Breast epithelium (tissue), 3 donors: ENCODE results near the gene AFF3.

ENCODE experiments used
- CTCF ChIP-seq, 3 donors: fragments of 450-650 bp; IDR thresholded peaks; one replicate each; pipeline ENCODE4 v1.5.1; 2016 to 2017; ENCODE audit warnings: antibody characterized with exemption in 3 of 3, mild to moderate bottlenecking in 3 of 3, moderate library complexity in 3 of 3
- POLR2A ChIP-seq: fragments of 450-650 bp; IDR thresholded peaks from one replicate; pipeline ENCODE4 v1.6.1; 2016; ENCODE audit warnings: antibody characterized with exemption, mild to moderate bottlenecking, moderate library complexity
- POLR2AphosphoS5 ChIP-seq, 3 donors: sonication (generic); formaldehyde crosslinking; IDR thresholded peaks; one replicate each; pipeline ENCODE4 v1.6.1; 2017; ENCODE audit warnings: antibody characterized with exemption in 3 of 3

- no peak for TF ChIP-seq CTCF (IDR thresholded peaks at IDR 0.05)
- no peak for TF ChIP-seq POLR2A
- TF ChIP-seq POLR2AphosphoS5 (IDR thresholded peaks at IDR 0.05), result no peak
Measured at GRCh38 chr2:99852956-99853355, 289.4 kb downstream of the AFF3 start.
